GM12875 (cell line): Measurements from ENCODE around the gene OAS2.

Source experiments
- H3K4me3 ChIP-seq: one replicate; pipeline ENCODE4 v1.5.1; 2011; ENCODE audit warnings: low read depth, low read length, control low read depth
- TF ChIP-seq, protein P1 (sequence below): IDR thresholded peaks from 2 replicates; pipeline ENCODE4 v1.5.1; 2011; ENCODE audit warnings: low read depth, mild to moderate bottlenecking, control low read depth, inconsistent platforms, low read length, moderate library complexity, borderline replicate concordance; ENCODE audit not compliant: insufficient read depth

The OAS2 gene

DNA sequence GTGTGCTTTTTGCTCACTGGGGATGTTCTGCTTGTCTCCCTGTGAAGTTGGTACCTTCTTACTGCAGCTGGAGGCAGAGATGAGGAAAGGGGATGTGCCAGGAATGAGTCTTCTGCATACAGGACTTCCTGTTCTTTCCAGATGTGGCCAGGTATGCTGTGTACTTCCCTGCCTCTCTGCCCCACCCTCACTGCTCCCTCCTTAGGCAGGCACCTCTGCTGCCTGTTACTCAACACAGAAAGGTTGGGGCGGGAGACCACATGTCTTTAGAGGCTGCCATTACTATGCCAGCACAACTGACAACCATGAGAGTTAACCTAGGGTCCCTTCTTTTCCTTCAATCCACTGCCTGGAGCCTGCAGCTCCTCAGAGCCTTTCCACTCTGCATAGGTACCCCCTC, 42.1 kb upstream of the OAS2 start:
- no peak overlapping the region for H3K4me3 ChIP-seq
- TF ChIP-seq, protein P1, sequence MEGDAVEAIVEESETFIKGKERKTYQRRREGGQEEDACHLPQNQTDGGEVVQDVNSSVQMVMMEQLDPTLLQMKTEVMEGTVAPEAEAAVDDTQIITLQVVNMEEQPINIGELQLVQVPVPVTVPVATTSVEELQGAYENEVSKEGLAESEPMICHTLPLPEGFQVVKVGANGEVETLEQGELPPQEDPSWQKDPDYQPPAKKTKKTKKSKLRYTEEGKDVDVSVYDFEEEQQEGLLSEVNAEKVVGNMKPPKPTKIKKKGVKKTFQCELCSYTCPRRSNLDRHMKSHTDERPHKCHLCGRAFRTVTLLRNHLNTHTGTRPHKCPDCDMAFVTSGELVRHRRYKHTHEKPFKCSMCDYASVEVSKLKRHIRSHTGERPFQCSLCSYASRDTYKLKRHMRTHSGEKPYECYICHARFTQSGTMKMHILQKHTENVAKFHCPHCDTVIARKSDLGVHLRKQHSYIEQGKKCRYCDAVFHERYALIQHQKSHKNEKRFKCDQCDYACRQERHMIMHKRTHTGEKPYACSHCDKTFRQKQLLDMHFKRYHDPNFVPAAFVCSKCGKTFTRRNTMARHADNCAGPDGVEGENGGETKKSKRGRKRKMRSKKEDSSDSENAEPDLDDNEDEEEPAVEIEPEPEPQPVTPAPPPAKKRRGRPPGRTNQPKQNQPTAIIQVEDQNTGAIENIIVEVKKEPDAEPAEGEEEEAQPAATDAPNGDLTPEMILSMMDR, result no peak

DNA sequence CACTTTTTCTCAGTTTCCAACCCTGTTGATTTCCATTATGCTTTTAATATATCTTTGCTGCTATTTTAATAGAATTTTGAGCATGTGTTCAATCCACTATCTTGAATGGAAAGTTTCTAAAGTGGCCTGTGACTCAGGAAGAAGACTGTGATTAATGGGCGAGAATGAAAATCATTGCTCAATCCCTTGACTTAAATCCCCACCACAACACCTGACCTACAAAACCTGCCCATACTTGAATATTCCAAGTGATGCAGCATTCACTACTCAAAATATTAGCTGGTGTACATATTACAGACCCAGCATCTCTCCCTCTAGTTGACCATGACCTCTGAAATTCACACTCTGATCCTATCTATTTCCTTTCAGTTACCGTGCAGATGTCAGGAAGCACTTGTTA, 41.4 kb upstream of the OAS2 start:
- TF ChIP-seq, protein P1, result no peak
- no peak overlapping the region for H3K4me3 ChIP-seq

DNA sequence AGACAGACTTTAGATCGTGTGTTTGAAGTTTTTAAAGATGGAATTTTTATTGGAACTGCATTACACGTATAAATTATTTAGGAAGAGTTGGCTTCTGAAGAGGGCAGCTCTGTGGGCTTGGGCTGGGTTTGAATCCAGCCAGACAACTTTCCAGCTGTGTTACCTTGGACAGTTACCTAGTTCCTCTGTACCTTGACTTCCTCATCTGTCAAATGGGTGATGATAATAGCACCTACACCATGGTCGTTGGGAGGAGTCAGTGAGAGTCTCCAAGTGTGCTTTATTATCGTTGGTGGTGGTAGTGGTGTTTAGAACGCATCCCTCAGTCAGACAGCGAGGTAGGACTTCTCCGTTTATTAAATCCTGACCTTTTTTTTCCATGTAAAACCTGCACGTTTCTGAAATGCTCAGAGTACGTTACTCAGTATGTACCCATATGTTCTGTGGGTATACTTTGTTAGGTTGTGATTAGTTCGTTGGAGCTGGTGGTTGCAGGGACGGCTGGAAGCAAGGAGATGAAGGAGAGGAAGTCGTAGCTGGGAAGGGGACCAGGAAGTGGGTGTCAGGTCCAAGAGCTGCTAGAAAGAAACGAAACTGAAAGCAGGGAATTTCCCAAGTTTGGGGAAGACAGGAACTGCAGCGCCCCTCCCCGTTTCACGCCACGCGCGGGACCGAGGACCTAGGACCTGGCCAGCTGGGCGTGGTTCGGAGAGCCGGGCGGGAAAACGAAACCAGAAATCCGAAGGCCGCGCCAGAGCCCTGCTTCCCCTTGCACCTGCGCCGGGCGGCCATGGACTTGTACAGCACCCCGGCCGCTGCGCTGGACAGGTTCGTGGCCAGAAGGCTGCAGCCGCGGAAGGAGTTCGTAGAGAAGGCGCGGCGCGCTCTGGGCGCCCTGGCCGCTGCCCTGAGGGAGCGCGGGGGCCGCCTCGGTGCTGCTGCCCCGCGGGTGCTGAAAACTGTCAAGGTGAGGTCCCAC, 40.3 kb upstream of the OAS2 start, which contains the start of gene OAS3:
Gene OAS3 (plus strand): TSS at position 734 of the 979 bp plus-strand sequence. CDS start 57 bp downstream, at position 791.
- H3K4me3 ChIP-seq, result peak within 1 kb of the TSS; percentile 47
- TF ChIP-seq, protein P1, result no peak

DNA sequence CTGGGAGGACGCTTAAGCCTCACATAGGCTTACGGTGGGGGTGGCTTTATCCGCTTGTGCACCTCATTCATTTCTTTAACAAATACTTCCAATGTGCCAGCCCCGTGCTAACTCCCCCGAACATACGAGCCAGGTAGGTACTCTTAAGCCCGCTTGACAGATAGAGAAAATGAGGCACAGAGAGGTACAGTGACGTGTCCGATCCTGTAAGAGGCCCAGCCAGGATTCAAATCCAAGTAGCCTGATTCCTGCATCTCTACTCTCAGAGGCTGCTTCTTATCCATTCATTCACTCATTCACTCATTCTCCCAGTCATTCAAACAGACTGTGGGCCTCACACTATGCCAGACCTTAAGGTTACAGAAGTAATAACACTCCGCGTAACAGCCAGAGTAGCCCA, 39.6 kb upstream of the OAS2 start:
- H3K4me3 ChIP-seq, result peak overlapping the region; percentile 47

DNA sequence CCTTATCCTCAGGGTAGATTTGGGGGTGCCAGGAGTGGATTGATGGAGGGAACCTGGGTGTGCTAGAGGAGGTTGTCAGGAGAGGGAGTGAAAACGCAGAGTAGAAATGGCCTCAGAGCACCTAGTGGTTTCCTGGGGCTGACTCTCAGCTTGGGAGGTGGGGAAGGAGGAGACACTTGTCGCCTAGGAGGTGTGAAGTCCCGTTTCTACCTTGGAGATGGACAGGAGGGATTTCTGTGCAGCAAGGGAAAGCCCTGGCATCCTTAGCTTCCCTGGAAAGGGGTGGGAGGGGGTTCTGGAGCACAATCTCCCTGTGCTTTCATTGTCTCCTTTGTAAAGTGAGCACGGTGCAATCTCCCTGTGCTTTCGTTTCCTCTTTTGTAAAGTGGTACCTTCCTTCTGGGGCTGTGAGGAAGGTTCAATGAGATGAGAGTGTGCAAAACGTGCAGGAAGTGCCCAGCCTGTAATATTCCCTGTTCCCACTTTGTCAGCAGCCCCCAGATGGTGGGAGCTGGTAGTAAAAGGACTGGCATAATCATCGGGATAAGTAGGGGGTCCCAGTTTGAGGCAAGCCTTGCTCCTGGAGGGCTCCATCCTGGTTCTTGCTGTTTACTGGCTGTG, 38.4 kb upstream of the OAS2 start:
- H3K4me3 ChIP-seq, result peak overlapping the region; percentile 42
- TF ChIP-seq, protein P1, result no peak

More for the DNA sequence above, 39.6 kb upstream of the OAS2 start:
- TF ChIP-seq, protein P1, result no peak

DNA sequence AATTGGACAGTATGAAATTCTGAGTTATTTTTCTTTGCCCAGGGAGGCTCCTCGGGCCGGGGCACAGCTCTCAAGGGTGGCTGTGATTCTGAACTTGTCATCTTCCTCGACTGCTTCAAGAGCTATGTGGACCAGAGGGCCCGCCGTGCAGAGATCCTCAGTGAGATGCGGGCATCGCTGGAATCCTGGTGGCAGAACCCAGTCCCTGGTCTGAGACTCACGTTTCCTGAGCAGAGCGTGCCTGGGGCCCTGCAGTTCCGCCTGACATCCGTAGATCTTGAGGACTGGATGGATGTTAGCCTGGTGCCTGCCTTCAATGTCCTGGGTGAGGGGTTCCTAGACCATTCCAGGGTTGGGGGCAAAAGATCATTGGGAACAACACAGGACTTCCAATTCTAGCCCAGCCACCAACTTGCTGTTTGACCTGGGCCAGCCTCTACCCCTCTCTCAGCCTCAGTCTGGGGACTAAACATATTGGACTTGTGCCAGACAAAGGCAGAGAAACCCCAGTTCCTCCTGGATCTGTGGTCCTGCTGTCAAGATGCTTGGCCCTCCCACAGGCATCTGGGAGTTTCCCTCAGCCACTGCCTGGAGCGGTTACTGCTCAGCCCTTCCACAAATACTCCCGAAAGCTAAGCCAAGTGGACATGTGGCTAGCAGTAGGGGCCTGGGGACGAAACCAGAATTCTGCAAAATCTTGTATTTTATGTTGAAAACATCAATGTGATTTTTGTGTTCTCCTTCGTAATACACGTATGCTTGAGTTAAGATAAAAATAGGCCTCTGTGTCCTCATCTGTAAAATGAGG, 36.6 kb upstream of the OAS2 start:
- TF ChIP-seq, protein P1, result no peak
- no peak overlapping the region for H3K4me3 ChIP-seq
